Panc1 (cell line): ENCODE measurements around the gene LRPPRC. TPM values are rescaled to one million over a fixed set of nuclear protein-coding genes. Genes with fewer than 3 reads are reported as not detected.

Experiments
- ATAC-seq: fragments of 200-7000 bp; cut with Tn5 transposase; 2 replicates; pipeline ENCODE4 v1.9.1; 2020; ENCODE audit warnings: mild to moderate bottlenecking, moderate library complexity
- BruUV-seq: library from RNA; stranded (reverse); fragments of 400-500 nt; replicated peaks from 2 replicates; lab custom pipeline; 2021; lab: Mats Ljungman, UMichigan
- CTCF ChIA-PET: fragments of 300-600 bp; sonication (Branson Sonifier 250); formaldehyde crosslinking; loops from one replicate; lab custom pipeline; 2022; ENCODE audit warnings: antibody characterized with exemption; lab: Charles Lee
- POLR2A ChIA-PET: fragments of 300-600 bp; sonication (Branson Sonifier 250); formaldehyde crosslinking; loops from one replicate; lab custom pipeline; 2022; ENCODE audit warnings: antibody characterized with exemption; lab: Charles Lee
- DNase-seq: peaks from one replicate; pipeline ENCODE4 v3.0.0-alpha.2; 2010; ENCODE audit warnings: low read depth, low spot score
- H3K27ac ChIP-seq: 2 replicates; pipeline ENCODE4 v1.5.1; 2011; ENCODE audit warnings: mild to moderate bottlenecking, low read length, inconsistent platforms
- H3K27me3 ChIP-seq: fragments of 200-500 bp; sonication (Bioruptor generic); 2 replicates; pipeline ENCODE4 v1.6.0; 2014; ENCODE audit warnings: low read length, inconsistent platforms; ENCODE audit not compliant: control insufficient read depth, insufficient read depth
- H3K36me3 ChIP-seq: fragments of 200-500 bp; sonication (Bioruptor generic); 2 replicates; pipeline ENCODE4 v1.5.1; 2014; ENCODE audit warnings: inconsistent platforms, mild to moderate bottlenecking, low read length, moderate library complexity; ENCODE audit not compliant: control insufficient read depth, insufficient read depth
- H3K4me1 ChIP-seq: 2 replicates; pipeline ENCODE4 v1.5.1; 2011; ENCODE audit warnings: inconsistent platforms, mild to moderate bottlenecking, low read length, moderate library complexity; ENCODE audit not compliant: control insufficient read depth, insufficient read depth
- H3K4me3 ChIP-seq, 2 experiments: 2 replicates each; pipeline ENCODE4 v1.5.1; 2011 to 2012; ENCODE audit warnings: low read depth in 2 of 2, low read length in 2 of 2, mild to moderate bottlenecking in 2 of 2, inconsistent platforms in 1 of 2, moderate library complexity in 1 of 2
- H3K9me3 ChIP-seq: fragments of 200-500 bp; sonication (Bioruptor generic); 2 replicates; pipeline ENCODE4 v1.5.1; 2014; ENCODE audit warnings: low read depth, mild to moderate bottlenecking, inconsistent platforms, low read length, moderate library complexity; ENCODE audit not compliant: control insufficient read depth, insufficient read depth
- POLR2AphosphoS5 ChIP-seq: IDR thresholded peaks from 2 replicates; pipeline ENCODE4 v1.6.1; 2012; ENCODE audit warnings: mild to moderate bottlenecking, low read depth, low read length, moderate library complexity
- REST ChIP-seq, 2 experiments: IDR thresholded peaks; 2 replicates each; pipeline ENCODE4 v1.6.1; 2011 to 2012; ENCODE audit warnings: low read depth in 2 of 2, control low read depth in 1 of 2, low read length in 1 of 2, mild to moderate bottlenecking in 1 of 2, moderate library complexity in 1 of 2; ENCODE audit not compliant: insufficient read depth in 1 of 2
- SIN3A ChIP-seq: IDR thresholded peaks from 2 replicates; pipeline ENCODE4 v1.6.1; 2012; ENCODE audit warnings: low read depth, mild to moderate bottlenecking, low read length, moderate library complexity, borderline replicate concordance; ENCODE audit not compliant: insufficient read depth
- TCF7L2 ChIP-seq: IDR thresholded peaks from 2 replicates; pipeline ENCODE4 v1.6.1; 2011; ENCODE audit warnings: mild to moderate bottlenecking, low read depth, low read length, inconsistent platforms
- in situ Hi-C: cut with HindIII; loops from 2 replicates; pipeline ENCODE4 v1.10.0; 2016; ENCODE audit warnings: low sequenced_read_pairs, low pct_unique_long_range_greater_than_20kb
- intact Hi-C: fragments of 100-400 bp; cut with micrococcal nuclease; formaldehyde crosslinking; loops from one replicate; pipeline ENCODE4 v1.10.0; 2022; ENCODE audit not compliant: unreplicated experiment
- total RNA-seq: library from RNA; stranded (reverse); gene quantifications from one replicate; pipeline ENCODE4 v1.2.1, GENCODE V29; 2021; ENCODE audit not compliant: unreplicated experiment
- TF ChIP-seq, protein P1 (sequence below): fragments of 450-650 bp; IDR thresholded peaks from 2 replicates; pipeline ENCODE4 v1.5.1; 2017; ENCODE audit warnings: mild to moderate bottlenecking

Gene LRPPRC
- total RNA-seq, 1 experiment from 2014 or later = 207 TPM

GRCh38 chr2:43942881-43943280 lies 52.9 kb downstream of the LRPPRC start:
- ChIA-PET POLR2A (no interaction called here), CTCF (interaction anchor here (0.5 kb wide), 1 partner anchor 328 kb away, joined by 3 read pairs; no protein-coding TSS in a partner anchor)
- Histone ChIP-seq H3K27ac (peak overlapping the region; percentile 60), H3K27me3 (no peaks in the 10 kb centered on the region), H3K4me3 (no peak overlapping the region), H3K4me1 (peaks cover 53% of the 10 kb centered on the region), H3K9me3 (no peaks in the 10 kb centered on the region), H3K36me3 (peaks cover 69% of the 10 kb centered on the region)
- DNase-seq = no peak
- TF ChIP-seq TCF7L2 (no peak), POLR2AphosphoS5 (no peak), REST (IDR thresholded peaks at IDR 0.05; ENCODE audit: insufficient read depth in 1 of 2, low read depth in 2 of 2, low read length in 1 of 2) (no peak), SIN3A (no peak)
- TF ChIP-seq, protein P1, sequence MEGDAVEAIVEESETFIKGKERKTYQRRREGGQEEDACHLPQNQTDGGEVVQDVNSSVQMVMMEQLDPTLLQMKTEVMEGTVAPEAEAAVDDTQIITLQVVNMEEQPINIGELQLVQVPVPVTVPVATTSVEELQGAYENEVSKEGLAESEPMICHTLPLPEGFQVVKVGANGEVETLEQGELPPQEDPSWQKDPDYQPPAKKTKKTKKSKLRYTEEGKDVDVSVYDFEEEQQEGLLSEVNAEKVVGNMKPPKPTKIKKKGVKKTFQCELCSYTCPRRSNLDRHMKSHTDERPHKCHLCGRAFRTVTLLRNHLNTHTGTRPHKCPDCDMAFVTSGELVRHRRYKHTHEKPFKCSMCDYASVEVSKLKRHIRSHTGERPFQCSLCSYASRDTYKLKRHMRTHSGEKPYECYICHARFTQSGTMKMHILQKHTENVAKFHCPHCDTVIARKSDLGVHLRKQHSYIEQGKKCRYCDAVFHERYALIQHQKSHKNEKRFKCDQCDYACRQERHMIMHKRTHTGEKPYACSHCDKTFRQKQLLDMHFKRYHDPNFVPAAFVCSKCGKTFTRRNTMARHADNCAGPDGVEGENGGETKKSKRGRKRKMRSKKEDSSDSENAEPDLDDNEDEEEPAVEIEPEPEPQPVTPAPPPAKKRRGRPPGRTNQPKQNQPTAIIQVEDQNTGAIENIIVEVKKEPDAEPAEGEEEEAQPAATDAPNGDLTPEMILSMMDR = no peak
- BruUV-seq = no TSS peak
- no peak for ATAC-seq
- in situ Hi-C loops = no loop called here
- intact Hi-C loops = no loop called here

GRCh38 chr2:43941966-43942365 lies 53.8 kb downstream of the LRPPRC start:
- no peak for ATAC-seq
- DNase-seq = no peak
- in situ Hi-C loops (no loop called here), intact Hi-C loops (no loop called here)
- Histone ChIP-seq H3K27ac (peak overlapping the region; percentile 60; the same call in 1 of the 2 replicates), H3K27me3 (no peaks in the 10 kb centered on the region), H3K9me3 (no peaks in the 10 kb centered on the region), H3K36me3 (peaks cover 60% of the 10 kb centered on the region), H3K4me1 (peaks cover 45% of the 10 kb centered on the region), H3K4me3 (no peak overlapping the region)
- ChIA-PET POLR2A (interaction anchor here (0.6 kb wide), 1 partner anchor 39 kb away, joined by 4 read pairs; no protein-coding TSS in a partner anchor), CTCF (no interaction called here)
- TF ChIP-seq, protein P1 = no peak; the same call in 1 of the 2 replicates
- no peak for TF ChIP-seq TCF7L2
- TF ChIP-seq REST (IDR thresholded peaks at IDR 0.05; ENCODE audit: insufficient read depth in 1 of 2, low read depth in 2 of 2, low read length in 1 of 2) = no peak
- TF ChIP-seq POLR2AphosphoS5 = no peak
- no peak for TF ChIP-seq SIN3A
- BruUV-seq = no TSS peak
